H9 (cell line): ENCODE measurements around the gene SAMD14. TPM values are rescaled to one million over a fixed set of nuclear protein-coding genes. Genes with fewer than 3 reads are reported as not detected.

Experiments
- DNase-seq: peaks from one replicate; pipeline ENCODE4 v3.0.0-alpha.2; 2017
- H2AFZ ChIP-seq: one replicate; pipeline ENCODE4 v1.6.1; 2013; ENCODE audit warnings: mild to moderate bottlenecking, low read length, control low read depth, moderate library complexity
- H2AK5ac ChIP-seq: 2 replicates; pipeline ENCODE4 v1.6.1; 2013; ENCODE audit warnings: low read length, control low read depth, mixed read lengths; ENCODE audit not compliant: insufficient read length
- H2BK120ac ChIP-seq: one replicate; pipeline ENCODE4 v1.6.1; 2013; ENCODE audit warnings: low read depth, mild to moderate bottlenecking, low read length, control low read depth, inconsistent platforms; ENCODE audit not compliant: poor library complexity, severe bottlenecking
- H2BK12ac ChIP-seq: 2 replicates; pipeline ENCODE4 v1.6.1; 2013; ENCODE audit warnings: low read length, control low read depth, mixed read lengths, low read depth; ENCODE audit not compliant: insufficient read length
- H2BK15ac ChIP-seq: 2 replicates; pipeline ENCODE4 v1.6.1; 2013; ENCODE audit warnings: low read depth, low read length, control low read depth
- H2BK20ac ChIP-seq: one replicate; pipeline ENCODE4 v1.6.1; 2013; ENCODE audit warnings: low read depth, mild to moderate bottlenecking, low read length, control low read depth, inconsistent platforms; ENCODE audit not compliant: poor library complexity, severe bottlenecking
- H2BK5ac ChIP-seq: 2 replicates; pipeline ENCODE4 v1.6.1; 2013; ENCODE audit warnings: low read length, control low read depth, mixed read lengths; ENCODE audit not compliant: insufficient read length
- H3K14ac ChIP-seq: 2 replicates; pipeline ENCODE4 v1.6.1; 2013; ENCODE audit warnings: low read length, control low read depth; ENCODE audit not compliant: insufficient read depth
- H3K18ac ChIP-seq: 2 replicates; pipeline ENCODE4 v1.6.1; 2013; ENCODE audit warnings: low read depth, mild to moderate bottlenecking, mixed read lengths, low read length, control low read depth; ENCODE audit not compliant: insufficient read length
- H3K23ac ChIP-seq: 2 replicates; pipeline ENCODE4 v1.6.1; 2013; ENCODE audit warnings: low read length, control low read depth, mixed read lengths, low read depth; ENCODE audit not compliant: insufficient read length
- H3K23me2 ChIP-seq: 2 replicates; pipeline ENCODE4 v1.6.1; 2013; ENCODE audit warnings: low read depth, mild to moderate bottlenecking, mixed read lengths, low read length, control low read depth; ENCODE audit not compliant: insufficient read length, poor library complexity, severe bottlenecking
- H3K27ac ChIP-seq: 2 replicates; pipeline ENCODE4 v1.5.1; 2013; ENCODE audit warnings: low read length, control low read depth, mixed read lengths, low read depth; ENCODE audit not compliant: insufficient read length
- H3K27me3 ChIP-seq: 2 replicates; pipeline ENCODE4 v1.6.1; 2013; ENCODE audit warnings: low read length, control low read depth, inconsistent platforms; ENCODE audit not compliant: insufficient read depth
- H3K4ac ChIP-seq: 2 replicates; pipeline ENCODE4 v1.6.1; 2013; ENCODE audit warnings: low read depth, mild to moderate bottlenecking, control low read depth, inconsistent platforms, low read length, moderate library complexity
- H3K4me1 ChIP-seq: 2 replicates; pipeline ENCODE4 v1.6.1; 2013; ENCODE audit warnings: low read length, control low read depth, inconsistent platforms; ENCODE audit not compliant: insufficient read depth
- H3K4me2 ChIP-seq: 2 replicates; pipeline ENCODE4 v1.6.1; 2013; ENCODE audit warnings: low read length, control low read depth, mixed read lengths; ENCODE audit not compliant: insufficient read length, insufficient read depth
- H3K56ac ChIP-seq: 2 replicates; pipeline ENCODE4 v1.6.1; 2013; ENCODE audit warnings: low read depth, mild to moderate bottlenecking, mixed read lengths, low read length, control low read depth; ENCODE audit not compliant: insufficient read length
- H3K79me1 ChIP-seq: 2 replicates; pipeline ENCODE4 v1.6.1; 2013; ENCODE audit warnings: low read depth, mild to moderate bottlenecking, moderate library complexity, low read length, control low read depth, inconsistent platforms; ENCODE audit not compliant: insufficient read depth, poor library complexity, severe bottlenecking
- H3K79me2 ChIP-seq: 2 replicates; pipeline ENCODE4 v1.6.1; 2013; ENCODE audit warnings: low read length, control low read depth, inconsistent platforms; ENCODE audit not compliant: insufficient read depth
- H3K9ac ChIP-seq: 2 replicates; pipeline ENCODE4 v1.6.1; 2013; ENCODE audit warnings: low read length, control low read depth, mixed read lengths; ENCODE audit not compliant: insufficient read length; ENCODE audit errors: extremely low read depth
- H3K9me3 ChIP-seq: one replicate; pipeline ENCODE4 v1.6.1; 2013; ENCODE audit warnings: low read depth, low read length, inconsistent platforms; ENCODE audit not compliant: control insufficient read depth
- H3T11ph ChIP-seq: one replicate; pipeline ENCODE4 v1.6.1; 2013; ENCODE audit warnings: mild to moderate bottlenecking, low read length, control low read depth, inconsistent platforms
- H4K20me1 ChIP-seq: one replicate; pipeline ENCODE4 v1.6.1; 2013; ENCODE audit not compliant: control insufficient read depth, insufficient read length, insufficient read depth
- H4K5ac ChIP-seq: 2 replicates; pipeline ENCODE4 v1.6.1; 2013; ENCODE audit warnings: low read depth, mild to moderate bottlenecking, mixed read lengths, low read length, control low read depth; ENCODE audit not compliant: insufficient read length
- H4K8ac ChIP-seq: replicated peaks from 2 replicates; pipeline ENCODE4 v1.6.1; 2013; ENCODE audit warnings: low read length, control low read depth, mixed read lengths, low read depth; ENCODE audit not compliant: insufficient read length
- H4K91ac ChIP-seq: 2 replicates; pipeline ENCODE4 v1.6.1; 2013; ENCODE audit warnings: low read depth, mild to moderate bottlenecking, moderate library complexity, mixed read lengths, low read length, control low read depth; ENCODE audit not compliant: insufficient read length
- H3K27ac Mint-ChIP-seq, 3 experiments: 2 replicates in 2 of 3; 3 replicates in 1 of 3; pipeline ENCODE4 v1.8.0; 2020 to 2021; ENCODE audit warnings: mixed read lengths in 3 of 3, mild to moderate bottlenecking in 1 of 3, moderate library complexity in 1 of 3
- H3K27me3 Mint-ChIP-seq: 2 replicates; pipeline ENCODE4 v1.8.0; 2021; ENCODE audit warnings: low read depth, mild to moderate bottlenecking, moderate library complexity, mixed read lengths
- H3K36me3 Mint-ChIP-seq, 3 experiments: 2 replicates in 2 of 3; 3 replicates in 1 of 3; pipeline ENCODE4 v1.8.0; 2020 to 2021; ENCODE audit warnings: low read depth in 3 of 3, mixed read lengths in 3 of 3; ENCODE audit not compliant: insufficient read depth in 1 of 3
- H3K4me1 Mint-ChIP-seq, 2 experiments: 2 replicates each; pipeline ENCODE4 v1.8.0; 2020; ENCODE audit warnings: mixed read lengths in 2 of 2
- H3K4me3 Mint-ChIP-seq, 2 experiments: 2 replicates in 1 of 2; 3 replicates in 1 of 2; pipeline ENCODE4 v1.8.0; 2020 to 2021; ENCODE audit warnings: mild to moderate bottlenecking in 2 of 2, mixed read lengths in 2 of 2, moderate library complexity in 1 of 2
- H3K9me3 Mint-ChIP-seq, 2 experiments: 2 replicates in 1 of 2; 3 replicates in 1 of 2; pipeline ENCODE4 v1.8.0; 2020; ENCODE audit warnings: mild to moderate bottlenecking in 2 of 2, mixed read lengths in 2 of 2, moderate library complexity in 1 of 2
- CTCF ChIP-seq: fragments of 200-600 bp; sonication (generic); conservative IDR thresholded peaks from 3 replicates; pipeline ENCODE4 v1.8.0; 2021; ENCODE audit warnings: antibody characterized with exemption, mild to moderate bottlenecking
- WGBS: extraction: QIAGEN DNeasy Blood & Tissue Kit; methylation state at CpG from one replicate; pipeline ENCODE4 v1.1.7; 2013; ENCODE audit warnings: missing lambda C conversion rate, low lambda C conversion rate, mixed read lengths; ENCODE audit not compliant: insufficient read length; ENCODE audit errors: extremely low coverage; 5-methylcytosine and 5-hydroxymethylcytosine counted together
- total RNA-seq: library from RNA; stranded (reverse); gene quantifications from 2 replicates; pipeline ENCODE4 v1.2.1, GENCODE V29; 2021

The SAMD14 gene
- total RNA-seq, 1 experiment from 2014 or later, result 5.9 TPM

- Mint-ChIP-seq H3K27ac (no peak overlapping the region), H3K9me3 (no peaks in the 10 kb centered on the region; a peak in 1 of 5 replicates), H3K4me3 (no peak overlapping the region), H3K36me3 (peaks cover 0 to 15% (median 5%) of the 10 kb centered on the region in 3 experiments; a peak in 3 of 7 replicates), H3K27me3 (peaks cover 21% of the 10 kb centered on the region), H3K4me1 (peaks cover 14 to 26% of the 10 kb centered on the region in 2 experiments)
- no peak overlapping the region for H3K56ac ChIP-seq
- H3K4ac ChIP-seq, result no peak overlapping the region
- H3K14ac ChIP-seq, result no peak overlapping the region
- no peak overlapping the region for H3T11ph ChIP-seq
- H3K18ac ChIP-seq, result no peak overlapping the region
- no peak overlapping the region for H4K91ac ChIP-seq
- no peaks in the 10 kb centered on the region for H3K23me2 ChIP-seq
- no peak overlapping the region for H3K23ac ChIP-seq
- no peaks in the 10 kb centered on the region for H4K20me1 ChIP-seq
- H3K79me2 ChIP-seq, result no peaks in the 10 kb centered on the region
- no peak overlapping the region for H4K5ac ChIP-seq
- no peak overlapping the region for H2BK120ac ChIP-seq
- DNase-seq, result no peak
- no peak for TF ChIP-seq CTCF
- H3K27me3 ChIP-seq, result no peaks in the 10 kb centered on the region; the same call in 1 of the 2 replicates
- H3K9me3 ChIP-seq, result no peaks in the 10 kb centered on the region
- no peak overlapping the region for H3K27ac ChIP-seq
- peaks cover 9% of the 10 kb centered on the region; the same call in 1 of the 2 replicates for H3K4me1 ChIP-seq
- H2AFZ ChIP-seq, result no peak overlapping the region
- H3K79me1 ChIP-seq, result no peaks in the 10 kb centered on the region
- no peak overlapping the region for H3K4me2 ChIP-seq
- no peak overlapping the region for H2BK15ac ChIP-seq
- no peak overlapping the region for H3K9ac ChIP-seq
- H2BK20ac ChIP-seq, result no peak overlapping the region
- H4K8ac ChIP-seq, result no peak overlapping the region
- no peak overlapping the region for H2BK5ac ChIP-seq
- no CpG with 5 or more reads among the region's 17 CpGs for WGBS
- no peak overlapping the region for H2AK5ac ChIP-seq
- no peak overlapping the region for H2BK12ac ChIP-seq
These were observed 17.3 kb downstream of the SAMD14 start for GRCh38 chr17:50112694-50113093.
